ENCODE results near the gene FXR1.

- TF ChIP-seq REST (IDR thresholded peaks at IDR 0.05; ENCODE audit: low read depth, low read length) = no peak
- no peak for TF ChIP-seq SP1 (IDR thresholded peaks at IDR 0.05; ENCODE audit: low read depth, low read length)
- no peak for TF ChIP-seq CREB1 (IDR thresholded peaks at IDR 0.05; ENCODE audit: low read depth)
- no peak for TF ChIP-seq NFIC (IDR thresholded peaks at IDR 0.05; ENCODE audit: low read depth, low read length)
- TF ChIP-seq CTCF (IDR thresholded peaks at IDR 0.05 in 2 of 3, conservative IDR thresholded peaks at IDR 0.05 in 1 of 3; ENCODE audit: control insufficient read depth in 2 of 3, extremely low read depth in 1 of 3, insufficient read depth in 1 of 3, low read depth in 3 of 3, low read length in 3 of 3) = no peak
- TF ChIP-seq POLR2AphosphoS5 (IDR thresholded peaks at IDR 0.05; ENCODE audit: low read length) = no peak
- no peak for TF ChIP-seq BHLHE40 (IDR thresholded peaks at IDR 0.05; ENCODE audit: borderline replicate concordance in 1 of 2, low read depth in 2 of 2, low read length in 1 of 2)
These were observed 84.0 kb downstream of the FXR1 start for GRCh38 chr3:180996415-180996932.
